IPS DF 6.9 (cell line): Measurements from ENCODE around the gene ZBTB40.

Experiments
- DNase-seq: peaks from one replicate; pipeline ENCODE4 v3.0.0-alpha.2; 2013; ENCODE audit warnings: low read depth, low spot score
- H3K27ac ChIP-seq: one replicate; pipeline ENCODE4 v1.5.1; 2013; ENCODE audit warnings: low read length, control low read depth
- H3K27me3 ChIP-seq: 2 replicates; pipeline ENCODE4 v1.6.1; 2013; ENCODE audit warnings: mild to moderate bottlenecking, low read length; ENCODE audit not compliant: control insufficient read depth, insufficient read depth
- H3K36me3 ChIP-seq: 2 replicates; pipeline ENCODE4 v1.6.1; 2013; ENCODE audit warnings: low read length; ENCODE audit not compliant: control insufficient read depth, insufficient read depth
- H3K4me1 ChIP-seq: 2 replicates; pipeline ENCODE4 v1.6.1; 2013; ENCODE audit warnings: low read length; ENCODE audit not compliant: control insufficient read depth, insufficient read depth
- H3K4me3 ChIP-seq: 2 replicates; pipeline ENCODE4 v1.5.1; 2013; ENCODE audit warnings: mild to moderate bottlenecking, low read length
- H3K9me3 ChIP-seq: 2 replicates; pipeline ENCODE4 v1.6.1; 2013; ENCODE audit warnings: low read length, inconsistent platforms; ENCODE audit not compliant: control insufficient read depth, insufficient read depth
- WGBS: extraction: QIAGEN DNeasy Blood & Tissue Kit; methylation state at CpG from one replicate; pipeline ENCODE4 v1.1.7; 2013; ENCODE audit warnings: mixed read lengths, missing lambda C conversion rate; ENCODE audit not compliant: insufficient read length, insufficient coverage; 5-methylcytosine and 5-hydroxymethylcytosine counted together

Gene ZBTB40

GRCh38 chr1:22567994-22568393 lies 116.3 kb downstream of the ZBTB40 start:
- no peak overlapping the region for H3K4me3 ChIP-seq
- peaks cover 5% of the 10 kb centered on the region; the same call in 1 of the 2 replicates for H3K27me3 ChIP-seq
- H3K27ac ChIP-seq: no peak overlapping the region
- WGBS: no CpG with 5 or more reads among the region's 6 CpGs
- H3K4me1 ChIP-seq: peaks cover 3% of the 10 kb centered on the region
- H3K36me3 ChIP-seq: no peaks in the 10 kb centered on the region
- DNase-seq: no peak
- H3K9me3 ChIP-seq: no peaks in the 10 kb centered on the region

- Histone ChIP-seq H3K27me3 (no peaks in the 10 kb centered on the region), H3K36me3 (no peaks in the 10 kb centered on the region)
- no CpG with 5 or more reads among the region's 7 CpGs for WGBS
These were observed 117.6 kb downstream of the ZBTB40 start for GRCh38 chr1:22569269-22569668.

GRCh38 chr1:22570140-22570909 lies 118.7 kb downstream of the ZBTB40 start:
- no peak overlapping the region for H3K27ac ChIP-seq
- WGBS: no CpG with 5 or more reads among the region's 34 CpGs
- H3K4me3 ChIP-seq: no peak overlapping the region
- no peaks in the 10 kb centered on the region for H3K9me3 ChIP-seq
- peaks cover 2% of the 10 kb centered on the region; the same call in 1 of the 2 replicates for H3K4me1 ChIP-seq
- H3K27me3 ChIP-seq: no peaks in the 10 kb centered on the region
- H3K36me3 ChIP-seq: no peaks in the 10 kb centered on the region
- DNase-seq: no peak

More at GRCh38 chr1:22569269-22569668, 117.6 kb downstream of the ZBTB40 start:
- DNase-seq: no peak
- H3K9me3 ChIP-seq: no peaks in the 10 kb centered on the region
- H3K4me1 ChIP-seq: peaks cover 2% of the 10 kb centered on the region; the same call in 1 of the 2 replicates
- H3K4me3 ChIP-seq: no peak overlapping the region
- H3K27ac ChIP-seq: no peak overlapping the region

DNA sequence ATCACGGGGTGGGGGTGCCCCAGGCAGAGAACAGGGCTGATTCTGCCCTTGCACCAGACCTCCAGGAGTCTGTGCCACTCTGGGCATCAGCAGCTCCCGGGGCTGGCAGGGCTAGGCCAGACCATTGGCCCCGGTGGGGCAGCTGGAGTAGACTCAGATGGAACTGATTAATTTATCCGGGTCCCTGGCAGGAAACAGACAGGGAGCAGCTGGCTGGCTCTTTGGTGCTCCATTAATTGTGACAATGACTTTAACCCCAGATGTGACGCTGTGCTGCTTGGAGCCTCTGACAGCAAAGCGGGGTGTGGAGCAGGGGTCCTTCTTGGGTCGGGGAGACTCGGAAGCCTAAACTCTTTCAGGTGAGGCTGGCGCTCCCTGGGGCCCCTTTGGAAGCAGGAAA lies 121.2 kb downstream of the ZBTB40 start:
- no peak overlapping the region for H3K4me3 ChIP-seq
- no CpG with 5 or more reads among the region's 9 CpGs for WGBS
- DNase-seq: no peak
- no peak overlapping the region for H3K27ac ChIP-seq
- no peaks in the 10 kb centered on the region for H3K36me3 ChIP-seq
- H3K27me3 ChIP-seq: no peaks in the 10 kb centered on the region
- peaks cover 2% of the 10 kb centered on the region; the same call in 1 of the 2 replicates for H3K4me1 ChIP-seq
- H3K9me3 ChIP-seq: no peaks in the 10 kb centered on the region

- H3K4me3 ChIP-seq: no peak overlapping the region
- no peaks in the 10 kb centered on the region for H3K9me3 ChIP-seq
- H3K27me3 ChIP-seq: no peaks in the 10 kb centered on the region
- peaks cover 2% of the 10 kb centered on the region; the same call in 1 of the 2 replicates for H3K4me1 ChIP-seq
- DNase-seq: no peak
- no CpG with 5 or more reads among the region's 7 CpGs for WGBS
- H3K27ac ChIP-seq: no peak overlapping the region
- no peaks in the 10 kb centered on the region for H3K36me3 ChIP-seq
These were observed 121.6 kb downstream of the ZBTB40 start for GRCh38 chr1:22573237-22573636.

DNA sequence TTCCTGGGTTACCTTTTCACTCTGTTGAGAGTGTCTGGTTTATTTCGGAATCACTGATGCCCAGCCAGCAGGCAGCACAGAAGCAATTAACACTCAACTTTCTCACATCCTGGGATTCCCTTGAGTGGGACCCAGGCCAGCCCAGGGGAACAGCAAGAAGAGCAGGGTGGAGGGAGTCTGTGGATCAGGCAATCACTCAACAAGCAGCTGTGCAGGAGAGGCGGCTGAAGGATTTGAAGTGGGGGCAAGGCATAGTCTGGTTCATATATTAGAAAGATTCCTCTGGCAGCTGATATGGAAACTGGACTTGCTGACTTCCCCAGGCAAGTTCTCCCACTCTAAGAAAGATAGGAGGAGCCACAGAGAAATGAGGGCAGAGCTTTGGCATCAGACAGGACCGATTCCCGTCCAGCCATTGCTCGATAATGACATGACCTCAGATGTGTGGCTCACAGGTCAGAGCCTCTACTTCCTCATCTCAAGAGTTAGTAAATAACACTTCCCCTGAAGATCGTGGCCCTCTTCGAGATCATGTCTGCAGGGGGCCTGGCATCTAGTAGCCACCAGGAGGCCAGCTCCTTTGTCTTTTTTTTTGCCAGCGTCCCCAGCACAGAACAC lies 124.0 kb downstream of the ZBTB40 start:
- Histone ChIP-seq H3K4me1 (no peaks in the 10 kb centered on the region), H3K36me3 (no peaks in the 10 kb centered on the region), H3K27me3 (no peaks in the 10 kb centered on the region), H3K4me3 (no peak overlapping the region), H3K9me3 (no peaks in the 10 kb centered on the region), H3K27ac (no peak overlapping the region)
- no CpG with 5 or more reads among the region's 8 CpGs for WGBS
- DNase-seq: no peak

DNA sequence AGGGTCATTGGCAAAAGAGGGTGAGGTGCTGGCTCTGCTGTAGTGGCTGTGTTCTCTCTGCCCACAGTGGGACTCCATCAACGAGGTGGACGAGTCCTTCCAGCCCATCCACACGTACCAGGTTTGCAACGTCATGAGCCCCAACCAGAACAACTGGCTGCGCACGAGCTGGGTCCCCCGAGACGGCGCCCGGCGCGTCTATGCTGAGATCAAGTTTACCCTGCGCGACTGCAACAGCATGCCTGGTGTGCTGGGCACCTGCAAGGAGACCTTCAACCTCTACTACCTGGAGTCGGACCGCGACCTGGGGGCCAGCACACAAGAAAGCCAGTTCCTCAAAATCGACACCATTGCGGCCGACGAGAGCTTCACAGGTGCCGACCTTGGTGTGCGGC lies 124.5 kb downstream of the ZBTB40 start:
- whole genome bisulfite sequencing: no CpG with 5 or more reads among the region's 23 CpGs
- Histone ChIP-seq H3K9me3 (no peaks in the 10 kb centered on the region), H3K4me1 (no peaks in the 10 kb centered on the region)

DNA sequence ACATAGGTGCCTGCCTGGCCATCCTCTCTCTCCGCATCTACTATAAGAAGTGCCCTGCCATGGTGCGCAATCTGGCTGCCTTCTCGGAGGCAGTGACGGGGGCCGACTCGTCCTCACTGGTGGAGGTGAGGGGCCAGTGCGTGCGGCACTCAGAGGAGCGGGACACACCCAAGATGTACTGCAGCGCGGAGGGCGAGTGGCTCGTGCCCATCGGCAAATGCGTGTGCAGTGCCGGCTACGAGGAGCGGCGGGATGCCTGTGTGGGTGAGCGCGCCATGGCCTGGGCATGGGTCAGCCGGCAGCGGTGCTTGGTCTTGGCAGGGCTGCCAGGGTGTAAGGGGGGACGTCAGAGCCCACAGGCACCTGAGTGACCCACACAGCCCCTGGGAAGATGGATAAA lies 125.0 kb downstream of the ZBTB40 start:
- no peaks in the 10 kb centered on the region for H3K4me1 ChIP-seq
- H3K27me3 ChIP-seq: no peaks in the 10 kb centered on the region
- H3K4me3 ChIP-seq: no peak overlapping the region
- H3K36me3 ChIP-seq: no peaks in the 10 kb centered on the region
- no peaks in the 10 kb centered on the region for H3K9me3 ChIP-seq
- WGBS: no CpG with 5 or more reads among the region's 24 CpGs
- no peak overlapping the region for H3K27ac ChIP-seq
- no peak for DNase-seq

More for the DNA sequence above, 124.5 kb downstream of the ZBTB40 start:
- no peaks in the 10 kb centered on the region for H3K36me3 ChIP-seq
- DNase-seq: no peak
- no peak overlapping the region for H3K4me3 ChIP-seq
- no peaks in the 10 kb centered on the region for H3K27me3 ChIP-seq
- H3K27ac ChIP-seq: no peak overlapping the region

- no peak for DNase-seq
- no peaks in the 10 kb centered on the region for H3K9me3 ChIP-seq
- WGBS: no CpG with 5 or more reads among the region's 12 CpGs
- H3K4me3 ChIP-seq: no peak overlapping the region
- H3K27me3 ChIP-seq: no peaks in the 10 kb centered on the region
- no peaks in the 10 kb centered on the region for H3K36me3 ChIP-seq
- no peak overlapping the region for H3K27ac ChIP-seq
- H3K4me1 ChIP-seq: no peaks in the 10 kb centered on the region
These were observed 127.2 kb downstream of the ZBTB40 start for GRCh38 chr1:22578732-22579361.

GRCh38 chr1:22579541-22580155 lies 128.0 kb downstream of the ZBTB40 start:
- Histone ChIP-seq H3K4me3 (no peak overlapping the region), H3K9me3 (no peaks in the 10 kb centered on the region), H3K36me3 (no peaks in the 10 kb centered on the region), H3K27ac (no peak overlapping the region), H3K4me1 (no peaks in the 10 kb centered on the region), H3K27me3 (no peaks in the 10 kb centered on the region)
- no peak for DNase-seq
- no CpG with 5 or more reads among the region's 7 CpGs for WGBS
